Endothelial cell of umbilical vein (primary cell): Measurements from ENCODE around the gene CPB1. TPM values are rescaled to one million over a fixed set of nuclear protein-coding genes. Genes with fewer than 3 reads are reported as not detected.

Source experiments
- BruUV-seq: library from RNA; stranded (reverse); fragments of 400-500 nt; replicated peaks from 2 replicates; lab custom pipeline; 2021; lab: Mats Ljungman, UMichigan
- CTCF ChIA-PET: fragments of 300-600, 350-600 bp; sonication (Branson Sonifier 250); formaldehyde crosslinking; loops from one replicate; lab custom pipeline; 2021; ENCODE audit warnings: antibody characterized with exemption, inconsistent platforms; lab: Charles Lee
- POLR2A ChIA-PET: fragments of 300-600, 350-600 bp; sonication (Branson Sonifier 250); formaldehyde crosslinking; loops from one replicate; lab custom pipeline; 2021; ENCODE audit warnings: antibody characterized with exemption, inconsistent platforms; lab: Charles Lee
- DNase-seq: peaks from one replicate; pipeline ENCODE4 v3.0.0-alpha.2; 2011; ENCODE audit warnings: low read depth, low spot score
- FAIRE-seq: peaks from 2 replicates; lab custom pipeline; 2011; peaks lifted over from hg19 to GRCh38; lab: Jason Lieb, UNC
- H2AFZ ChIP-seq: 2 replicates; pipeline ENCODE4 v1.6.0; 2012; ENCODE audit warnings: low read depth, low read length, control low read depth, inconsistent platforms
- H3K27ac ChIP-seq: 2 replicates; pipeline ENCODE4 v1.5.1; 2011; ENCODE audit warnings: low read depth, mild to moderate bottlenecking, control low read depth, low read length, moderate library complexity; ENCODE audit not compliant: insufficient read depth
- H3K27me3 ChIP-seq, 2 experiments: 2 replicates each; pipeline versions ENCODE4 v1.6.0 to v1.6.1; 2011; ENCODE audit warnings: low read length in 2 of 2, mixed read lengths in 1 of 2; ENCODE audit not compliant: control insufficient read depth in 2 of 2, insufficient read depth in 2 of 2
- H3K36me3 ChIP-seq, 2 experiments: 2 replicates in 1 of 2; 3 replicates in 1 of 2; pipeline ENCODE4 v1.5.1; 2011; ENCODE audit warnings: low read length in 2 of 2, mild to moderate bottlenecking in 1 of 2, moderate library complexity in 1 of 2; ENCODE audit not compliant: control insufficient read depth in 2 of 2, insufficient read depth in 2 of 2; ENCODE audit errors: extremely low read depth in 1 of 2
- H3K4me1 ChIP-seq: 3 replicates; pipeline ENCODE4 v1.5.1; 2011; ENCODE audit warnings: mild to moderate bottlenecking, low read length; ENCODE audit not compliant: control insufficient read depth, insufficient read depth; ENCODE audit errors: extremely low read depth
- H3K4me2 ChIP-seq: 2 replicates; pipeline ENCODE4 v1.6.1; 2011; ENCODE audit warnings: low read length, control low read depth, mixed read lengths; ENCODE audit not compliant: insufficient read depth
- H3K4me3 ChIP-seq, 3 experiments: fragments of 200-600 bp in 1 of 3; sonication (generic), shearing (Covaris generic) in 1 of 3; replicated peaks in 1 of 3; 2 replicates each; pipeline ENCODE4 v1.5.1; 2011 to 2016; ENCODE audit warnings: control low read depth in 3 of 3, low read length in 3 of 3, mild to moderate bottlenecking in 2 of 3, inconsistent platforms in 1 of 3, low read depth in 1 of 3, moderate library complexity in 1 of 3; ENCODE audit not compliant: insufficient read depth in 1 of 3
- H3K79me2 ChIP-seq: 2 replicates; pipeline ENCODE4 v1.6.0; 2012; ENCODE audit warnings: low read length, inconsistent platforms; ENCODE audit not compliant: control insufficient read depth, insufficient read depth
- H3K9ac ChIP-seq: replicated peaks from 2 replicates; pipeline ENCODE3; 2011; ENCODE audit warnings: low read length, control low read depth; ENCODE audit not compliant: insufficient read depth; ENCODE audit errors: extremely low read depth
- H3K9me1 ChIP-seq: replicated peaks from 3 replicates; pipeline ENCODE4 v1.6.0; 2011; ENCODE audit warnings: mild to moderate bottlenecking, low read length; ENCODE audit not compliant: control insufficient read depth, insufficient read depth; ENCODE audit errors: extremely low read depth
- H3K9me3 ChIP-seq: replicated peaks from 2 replicates; pipeline ENCODE4 v1.5.1; 2012; ENCODE audit warnings: low read length, inconsistent platforms; ENCODE audit not compliant: control insufficient read depth, insufficient read depth
- H4K20me1 ChIP-seq: replicated peaks from 2 replicates; pipeline ENCODE3; 2011; ENCODE audit warnings: mild to moderate bottlenecking, low read length; ENCODE audit not compliant: control insufficient read depth, insufficient read depth; ENCODE audit errors: extremely low read depth
- CTCF ChIP-seq, 2 donors: IDR thresholded peaks; 1 replicate in 1 of 2; 2 replicates in 1 of 2; pipeline ENCODE4 v1.5.1; 2011; ENCODE audit warnings: low read length in 2 of 2, mild to moderate bottlenecking in 2 of 2, moderate library complexity in 2 of 2, control low read depth in 1 of 2, inconsistent platforms in 1 of 2, low read depth in 1 of 2; ENCODE audit not compliant: insufficient read depth in 1 of 2; ENCODE audit errors: extremely low read depth in 1 of 2
- EZH2 ChIP-seq: IDR thresholded peaks from 2 replicates; pipeline ENCODE4 v1.6.1; 2012; ENCODE audit warnings: borderline replicate concordance, low read depth, mild to moderate bottlenecking, moderate library complexity, low read length, inconsistent platforms; ENCODE audit not compliant: severe bottlenecking
- FOS ChIP-seq: IDR thresholded peaks from 2 replicates; pipeline ENCODE4 v1.6.1; 2011; ENCODE audit warnings: mild to moderate bottlenecking, low read length, moderate library complexity, borderline replicate concordance; ENCODE audit not compliant: insufficient read depth
- GATA2 ChIP-seq: IDR thresholded peaks from 2 replicates; pipeline ENCODE4 v1.7.0; 2011; ENCODE audit warnings: low read depth, mild to moderate bottlenecking, moderate library complexity, mixed read lengths, low read length; ENCODE audit not compliant: insufficient read length, insufficient read depth
- JUN ChIP-seq: IDR thresholded peaks from 2 replicates; pipeline ENCODE4 v1.6.1; 2011; ENCODE audit warnings: borderline replicate concordance, low read depth; ENCODE audit not compliant: insufficient read length, insufficient read depth
- MYC ChIP-seq: IDR thresholded peaks from one replicate; pipeline ENCODE4 v1.6.1; 2011; ENCODE audit warnings: mild to moderate bottlenecking, low read depth, low read length
- POLR2A ChIP-seq: IDR thresholded peaks from 2 replicates; pipeline ENCODE4 v1.6.1; 2012; ENCODE audit warnings: low read depth, mild to moderate bottlenecking, control low read depth, low read length
- POLR2AphosphoS5 ChIP-seq: IDR thresholded peaks from 2 replicates; pipeline ENCODE4 v1.6.1; 2012; ENCODE audit warnings: low read depth, mild to moderate bottlenecking, control low read depth, low read length, moderate library complexity; ENCODE audit not compliant: insufficient read depth
- dilution Hi-C: fragments of 300-500 bp; cut with MboI; formaldehyde crosslinking; loops from one replicate; pipeline ENCODE4 v1.15.0; 2019; ENCODE audit warnings: low sequenced_read_pairs; ENCODE audit not compliant: extremely low pct_ligation_motif_present
- intact Hi-C: fragments of 100-400 bp; cut with micrococcal nuclease; formaldehyde crosslinking; loops from one replicate; pipeline ENCODE4 v1.10.0; 2022
- polyA plus RNA-seq, 4 experiments: library from polyadenylated mRNA; depleted of rRNA in 3 of 4; stranded (reverse) in 3 of 4; unstranded in 1 of 4; fragments of >200 nt; gene quantifications; 2 replicates each; pipeline versions ENCODE4 v1.2.1 to v1.2.3, GENCODE V29; 2011 to 2012; ENCODE audit warnings: missing spikeins in 1 of 4
- total RNA-seq: library from RNA; stranded (reverse); gene quantifications from 2 replicates; pipeline ENCODE4 v1.2.3, GENCODE V29; 2021

The CPB1 gene
- total and polyA plus RNA-seq, 2 donors (not counting 3 experiments of a cell fraction or from before 2014, with no cell fraction given), result not detected

- Histone ChIP-seq H3K27me3 (peaks cover 2 to 5% of the 10 kb centered on the region in 2 experiments), H3K79me2 (no peaks in the 10 kb centered on the region), H3K4me2 (no peak overlapping the region), H3K4me1 (no peaks in the 10 kb centered on the region), H3K36me3 (no peaks in the 10 kb centered on the region), H3K9ac (no peak overlapping the region), H3K9me3 (no peaks in the 10 kb centered on the region), H3K9me1 (no peaks in the 10 kb centered on the region), H4K20me1 (no peaks in the 10 kb centered on the region), H3K4me3 (no peak overlapping the region), H2AFZ (no peak overlapping the region), H3K27ac (no peak overlapping the region)
- no TSS peak for BruUV-seq
- DNase-seq, result no peak
- dilution Hi-C loops (no loop called here), intact Hi-C loops (no loop called here)
- no peak for FAIRE-seq
- ChIA-PET CTCF (no interaction called here), POLR2A (no interaction called here)
- TF ChIP-seq POLR2A (no peak), MYC (no peak), EZH2 (no peak), POLR2AphosphoS5 (no peak), CTCF (IDR thresholded peaks at IDR 0.05; ENCODE audit: extremely low read depth in 1 of 2, insufficient read depth in 1 of 2, low read depth in 1 of 2, low read length in 2 of 2) (no peak), GATA2 (no peak), JUN (no peak), FOS (no peak)
Observed at GRCh38 chr3:148839805-148840204, 12.2 kb downstream of the CPB1 start.
